Keratinocyte (primary cell): ENCODE measurements around the gene ZNF839. TPM values are rescaled to one million over a fixed set of nuclear protein-coding genes. Genes with fewer than 3 reads are reported as not detected.

Source experiments
- DNase-seq: peaks from one replicate; pipeline ENCODE4 v3.0.0-alpha.2; 2011; ENCODE audit warnings: low read depth, missing footprints, low spot score
- FAIRE-seq: peaks from 2 replicates; lab custom pipeline; 2011; peaks lifted over from hg19 to GRCh38; lab: Jason Lieb, UNC
- H2AFZ ChIP-seq: 2 replicates; pipeline ENCODE4 v1.6.0; 2012; ENCODE audit warnings: low read length, control low read depth, inconsistent platforms; ENCODE audit not compliant: control insufficient read depth
- H3K27ac ChIP-seq: 2 replicates; pipeline ENCODE4 v1.5.1; 2011; ENCODE audit warnings: low read length; ENCODE audit not compliant: control insufficient read depth, insufficient read depth
- H3K27me3 ChIP-seq: 3 replicates; pipeline ENCODE4 v1.6.0; 2011; ENCODE audit warnings: low read length; ENCODE audit not compliant: control insufficient read depth, insufficient read depth; ENCODE audit errors: extremely low read depth
- H3K36me3 ChIP-seq, 2 experiments: 2 replicates in 1 of 2; 3 replicates in 1 of 2; pipeline ENCODE4 v1.5.1; 2011; ENCODE audit warnings: low read length in 2 of 2, mild to moderate bottlenecking in 1 of 2; ENCODE audit not compliant: control insufficient read depth in 2 of 2, insufficient read depth in 2 of 2; ENCODE audit errors: extremely low read depth in 1 of 2
- H3K4me1 ChIP-seq: 3 replicates; pipeline ENCODE4 v1.5.1; 2011; ENCODE audit warnings: low read length; ENCODE audit not compliant: control insufficient read depth, insufficient read depth; ENCODE audit errors: extremely low read depth
- H3K4me2 ChIP-seq: 3 replicates; pipeline ENCODE4 v1.6.0; 2011; ENCODE audit warnings: low read depth, low read length; ENCODE audit not compliant: control insufficient read depth, insufficient read depth; ENCODE audit errors: extremely low read depth
- H3K4me3 ChIP-seq, 3 experiments: fragments of 200-600 bp in 1 of 3; sonication (generic) in 1 of 3; 2 replicates in 2 of 3; 3 replicates in 1 of 3; pipeline ENCODE4 v1.5.1; 2011 to 2016; ENCODE audit warnings: low read length in 3 of 3, mild to moderate bottlenecking in 3 of 3, control low read depth in 2 of 3, inconsistent platforms in 1 of 3, low read depth in 1 of 3, mixed read lengths in 1 of 3, mixed run types in 1 of 3, moderate library complexity in 1 of 3; ENCODE audit not compliant: control insufficient read depth in 2 of 3, insufficient read depth in 2 of 3; ENCODE audit errors: extremely low read depth in 1 of 3
- H3K79me2 ChIP-seq: 2 replicates; pipeline ENCODE4 v1.6.0; 2012; ENCODE audit warnings: low read length; ENCODE audit not compliant: control insufficient read depth, insufficient read depth
- H3K9ac ChIP-seq: 3 replicates; pipeline ENCODE4 v1.6.0; 2011; ENCODE audit warnings: low read length; ENCODE audit not compliant: control insufficient read depth, insufficient read depth; ENCODE audit errors: extremely low read depth
- H3K9me1 ChIP-seq: 3 replicates; pipeline ENCODE4 v1.6.0; 2011; ENCODE audit warnings: low read length; ENCODE audit not compliant: control insufficient read depth, insufficient read depth; ENCODE audit errors: extremely low read depth
- H3K9me3 ChIP-seq: 2 replicates; pipeline ENCODE4 v1.5.1; 2012; ENCODE audit warnings: low read depth, low read length; ENCODE audit not compliant: control insufficient read depth
- H4K20me1 ChIP-seq: 3 replicates; pipeline ENCODE4 v1.6.0; 2011; ENCODE audit warnings: low read length; ENCODE audit not compliant: control insufficient read depth, insufficient read depth; ENCODE audit errors: extremely low read depth
- EZH2 ChIP-seq: IDR thresholded peaks from one replicate; pipeline ENCODE4 v1.6.1; 2012; ENCODE audit warnings: inconsistent platforms, mild to moderate bottlenecking, low read length, moderate library complexity
- dilution Hi-C: fragments of 300-500 bp; cut with MboI; formaldehyde crosslinking; loops from one replicate; pipeline ENCODE4 v1.7.0; 2020; ENCODE audit warnings: low sequenced_read_pairs; ENCODE audit not compliant: extremely low pct_ligation_motif_present
- polyA plus RNA-seq, 5 experiments: library from polyadenylated mRNA; depleted of rRNA in 3 of 5; stranded (reverse) in 3 of 5; stranded (forward) in 1 of 5; unstranded in 1 of 5; fragments of >200 nt; gene quantifications; 1 replicate in 1 of 5; 2 replicates in 3 of 5; 3 replicates in 1 of 5; pipeline versions ENCODE4 v1.2.1 to v1.2.3, GENCODE V29; 2011 to 2012; ENCODE audit warnings: missing spikeins in 2 of 5, low read depth in 1 of 5, low replicate concordance in 1 of 5
- TF ChIP-seq, protein P1 (sequence below), 3 experiments: IDR thresholded peaks in 1 of 3; conservative IDR thresholded peaks in 1 of 3; optimal IDR thresholded peaks in 1 of 3; 2 replicates in 2 of 3; 3 replicates in 1 of 3; pipeline versions ENCODE3 to v1.5.1; 2011; ENCODE audit warnings: low read length in 3 of 3, mild to moderate bottlenecking in 3 of 3, moderate library complexity in 2 of 3, control low read depth in 1 of 3, inconsistent platforms in 1 of 3; ENCODE audit not compliant: insufficient read depth in 2 of 3; ENCODE audit errors: extremely low read depth in 1 of 3

The ZNF839 gene
- polyA plus RNA-seq, 1 donor (not counting 4 experiments of a cell fraction or from before 2014, with no cell fraction given): 11.0 TPM

DNA sequence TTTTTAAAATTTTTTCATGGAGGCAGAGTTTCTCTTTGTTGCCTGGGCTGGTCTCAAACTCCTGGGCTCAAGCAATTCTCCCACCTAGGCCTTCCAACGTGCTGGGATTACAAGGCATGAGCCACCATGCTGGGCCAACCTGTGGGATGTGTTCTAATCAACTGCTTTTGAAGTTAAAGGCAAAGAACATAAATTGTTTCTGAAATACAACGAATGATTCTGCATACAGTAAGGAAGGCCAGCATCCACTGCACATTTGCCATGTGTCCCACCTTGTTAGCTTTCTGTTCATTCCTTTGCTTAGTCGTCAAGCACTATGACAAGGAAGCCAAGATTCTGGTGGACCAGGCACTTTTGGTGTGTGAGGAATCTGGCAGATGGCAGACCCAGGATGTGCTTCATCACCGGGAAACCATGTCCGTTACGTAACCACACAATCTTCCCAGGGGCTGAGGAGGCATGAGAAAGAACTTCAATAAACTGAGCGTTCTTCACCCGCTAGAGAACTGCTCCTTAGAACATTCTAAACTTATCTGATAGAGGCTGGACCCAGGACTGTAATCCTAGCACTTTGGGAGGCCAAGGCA lies 39.1 kb upstream of the ZNF839 start:
- TF ChIP-seq, protein P1, sequence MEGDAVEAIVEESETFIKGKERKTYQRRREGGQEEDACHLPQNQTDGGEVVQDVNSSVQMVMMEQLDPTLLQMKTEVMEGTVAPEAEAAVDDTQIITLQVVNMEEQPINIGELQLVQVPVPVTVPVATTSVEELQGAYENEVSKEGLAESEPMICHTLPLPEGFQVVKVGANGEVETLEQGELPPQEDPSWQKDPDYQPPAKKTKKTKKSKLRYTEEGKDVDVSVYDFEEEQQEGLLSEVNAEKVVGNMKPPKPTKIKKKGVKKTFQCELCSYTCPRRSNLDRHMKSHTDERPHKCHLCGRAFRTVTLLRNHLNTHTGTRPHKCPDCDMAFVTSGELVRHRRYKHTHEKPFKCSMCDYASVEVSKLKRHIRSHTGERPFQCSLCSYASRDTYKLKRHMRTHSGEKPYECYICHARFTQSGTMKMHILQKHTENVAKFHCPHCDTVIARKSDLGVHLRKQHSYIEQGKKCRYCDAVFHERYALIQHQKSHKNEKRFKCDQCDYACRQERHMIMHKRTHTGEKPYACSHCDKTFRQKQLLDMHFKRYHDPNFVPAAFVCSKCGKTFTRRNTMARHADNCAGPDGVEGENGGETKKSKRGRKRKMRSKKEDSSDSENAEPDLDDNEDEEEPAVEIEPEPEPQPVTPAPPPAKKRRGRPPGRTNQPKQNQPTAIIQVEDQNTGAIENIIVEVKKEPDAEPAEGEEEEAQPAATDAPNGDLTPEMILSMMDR (optimal IDR thresholded peaks at IDR 0.05 in 1 of 3, IDR thresholded peaks at IDR 0.05 in 1 of 3, conservative IDR thresholded peaks at IDR 0.05 in 1 of 3; ENCODE audit: extremely low read depth in 1 of 3, insufficient read depth in 2 of 3, low read length in 3 of 3): no peak
- TF ChIP-seq EZH2: no peak
- Histone ChIP-seq H3K4me2 (peak overlapping the region; percentile 42), H3K27ac (peak overlapping the region; percentile 86), H3K79me2 (no peaks in the 10 kb centered on the region), H4K20me1 (no peaks in the 10 kb centered on the region), H2AFZ (no peak overlapping the region), H3K36me3 (peaks cover 3 to 7% of the 10 kb centered on the region in 2 experiments), H3K9me3 (no peaks in the 10 kb centered on the region), H3K9me1 (no peaks in the 10 kb centered on the region), H3K4me3 (no peak overlapping the region), H3K27me3 (no peaks in the 10 kb centered on the region), H3K4me1 (peaks cover 32% of the 10 kb centered on the region), H3K9ac (peak overlapping the region; percentile 66)
- FAIRE-seq (no peak), DNase-seq (peak; percentile 56)
- dilution Hi-C loops: no loop called here

DNA sequence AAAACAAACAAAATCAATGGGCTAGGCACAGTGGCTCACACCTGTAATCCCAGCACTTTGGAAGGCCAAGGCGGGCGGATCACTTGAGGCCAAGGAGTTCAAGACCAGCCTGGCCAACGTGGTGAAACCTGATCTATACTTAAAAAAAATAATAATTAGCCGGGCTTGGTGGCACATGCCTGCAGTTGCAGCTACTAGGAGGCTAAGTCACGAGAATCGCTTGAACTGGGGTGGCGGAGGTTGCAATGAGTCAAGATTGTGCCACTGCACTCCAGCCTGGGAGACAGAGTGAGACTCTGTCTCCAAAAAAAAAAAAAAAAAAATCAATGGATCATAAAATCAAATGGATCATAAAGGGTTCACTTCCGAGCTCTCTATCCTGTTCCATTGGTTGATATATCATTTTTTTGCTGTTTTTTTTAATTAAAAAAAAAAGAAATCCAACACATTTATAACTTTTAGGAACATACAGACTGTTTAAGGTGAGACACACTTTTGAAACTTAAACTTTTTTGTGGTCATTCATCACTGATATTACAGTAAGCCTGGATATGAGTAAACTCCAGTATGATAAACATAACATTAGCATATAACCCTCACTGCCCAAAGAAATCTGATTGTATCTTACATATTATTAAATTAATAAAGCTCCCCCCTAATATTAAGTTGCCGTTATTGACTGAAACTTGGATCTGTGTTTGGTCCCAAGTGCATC lies 36.6 kb upstream of the ZNF839 start:
- TF ChIP-seq, protein P1 (optimal IDR thresholded peaks at IDR 0.05 in 1 of 3, IDR thresholded peaks at IDR 0.05 in 1 of 3, conservative IDR thresholded peaks at IDR 0.05 in 1 of 3; ENCODE audit: extremely low read depth in 1 of 3, insufficient read depth in 2 of 3, low read length in 3 of 3): no peak
- no peak for TF ChIP-seq EZH2
- no peak overlapping the region for H3K27ac ChIP-seq
- peaks cover 3% of the 10 kb centered on the region for H3K79me2 ChIP-seq
- no peak overlapping the region for H3K4me3 ChIP-seq
- DNase-seq (no peak), FAIRE-seq (no peak)
- peaks cover 30% of the 10 kb centered on the region for H3K4me1 ChIP-seq
- H3K36me3 ChIP-seq: peaks cover 3 to 7% of the 10 kb centered on the region in 2 experiments
- no peaks in the 10 kb centered on the region for H4K20me1 ChIP-seq
- H3K4me2 ChIP-seq: no peak overlapping the region
- H2AFZ ChIP-seq: no peak overlapping the region
- no peaks in the 10 kb centered on the region for H3K27me3 ChIP-seq
- H3K9me1 ChIP-seq: no peaks in the 10 kb centered on the region
- dilution Hi-C loops: no loop called here
- no peak overlapping the region for H3K9ac ChIP-seq
- H3K9me3 ChIP-seq: no peaks in the 10 kb centered on the region
